Heart left ventricle (tissue), 13 donors: ENCODE data around the gene KRT31.

Experiments
- POLR2A ChIP-seq, 2 donors: fragments of 450-650 bp; IDR thresholded peaks; one replicate each; pipeline ENCODE4 v1.6.1; 2017; ENCODE audit warnings: antibody characterized with exemption in 2 of 2, mild to moderate bottlenecking in 2 of 2, moderate library complexity in 2 of 2
- TF ChIP-seq, protein P1 (sequence below), 12 donors: fragments of 200-600 bp; sonication (generic) in 4 of 12; IDR thresholded peaks; one replicate each; pipeline versions ENCODE4 v1.5.0 to v1.8.0; 2018 to 2022; ENCODE audit warnings: antibody characterized with exemption in 12 of 12, mild to moderate bottlenecking in 5 of 12
- donor health status: ischemic (EF 13 %, LVEDD 7.1; RV severe dilation, severe dysfunction).
- donor health status: DM: no; HTN: yes; CAD: no.
- donor health status: DM: no; HTN: no; CAD: no.
- donor health status: ischemic (EF 25% LVEDD 6.9; RV normal size, moderate dysfunction).
- donor health status: ischemic (EF 25% LVEDD 5.7; RV mildly dilated, moderate dysfunction).
- donor health status: ischemic (EF 35%, LVEDD 5.7; RV mildly dilated, moderate dysfunction).
- donor health status: nonischemic (EF 11% LVEDD 7.7; RV severe dilation, severe dysfunction).
- donor health status: DM: yes; HTN: yes; CAD: no.
- donor health status: PGD.
- donor health status: ischemic (EF 29% LVEDD 5.4; RV normal size, mild dysfunction).
- donor health status: nonischemic (EF 23%, LVEDD 6.1; RV moderate dilation, normal function).

DNA sequence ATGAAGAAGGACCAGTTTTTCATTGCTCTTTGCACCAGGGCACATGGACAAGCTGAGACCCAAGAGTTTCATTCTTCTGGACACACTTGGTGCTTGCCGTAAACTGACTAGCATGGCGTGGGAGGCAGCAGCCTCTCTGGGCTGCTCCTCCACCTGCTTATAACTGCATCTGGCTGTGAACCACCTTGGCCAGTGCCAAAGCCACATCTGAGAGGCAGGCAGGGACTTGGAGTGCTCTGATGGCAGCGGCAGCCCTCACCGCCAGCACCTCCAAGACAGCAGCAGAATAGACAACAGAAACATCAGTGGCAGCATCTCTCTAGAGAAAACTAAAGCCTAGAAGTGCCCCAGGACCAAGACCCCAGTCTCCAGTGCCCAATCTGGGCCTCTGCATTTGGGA, 22.3 kb upstream of the KRT31 start:
- TF ChIP-seq, protein P1, sequence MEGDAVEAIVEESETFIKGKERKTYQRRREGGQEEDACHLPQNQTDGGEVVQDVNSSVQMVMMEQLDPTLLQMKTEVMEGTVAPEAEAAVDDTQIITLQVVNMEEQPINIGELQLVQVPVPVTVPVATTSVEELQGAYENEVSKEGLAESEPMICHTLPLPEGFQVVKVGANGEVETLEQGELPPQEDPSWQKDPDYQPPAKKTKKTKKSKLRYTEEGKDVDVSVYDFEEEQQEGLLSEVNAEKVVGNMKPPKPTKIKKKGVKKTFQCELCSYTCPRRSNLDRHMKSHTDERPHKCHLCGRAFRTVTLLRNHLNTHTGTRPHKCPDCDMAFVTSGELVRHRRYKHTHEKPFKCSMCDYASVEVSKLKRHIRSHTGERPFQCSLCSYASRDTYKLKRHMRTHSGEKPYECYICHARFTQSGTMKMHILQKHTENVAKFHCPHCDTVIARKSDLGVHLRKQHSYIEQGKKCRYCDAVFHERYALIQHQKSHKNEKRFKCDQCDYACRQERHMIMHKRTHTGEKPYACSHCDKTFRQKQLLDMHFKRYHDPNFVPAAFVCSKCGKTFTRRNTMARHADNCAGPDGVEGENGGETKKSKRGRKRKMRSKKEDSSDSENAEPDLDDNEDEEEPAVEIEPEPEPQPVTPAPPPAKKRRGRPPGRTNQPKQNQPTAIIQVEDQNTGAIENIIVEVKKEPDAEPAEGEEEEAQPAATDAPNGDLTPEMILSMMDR (IDR thresholded peaks at IDR 0.05): no peak
- TF ChIP-seq POLR2A (IDR thresholded peaks at IDR 0.05): no peak
